Measurements from ENCODE around the gene OSBPL3. TPM values are rescaled to one million over a fixed set of nuclear protein-coding genes. Genes with fewer than 3 reads are reported as not detected.

OSBPL3 gene
- total and polyA plus RNA-seq, 2 donors (not counting 3 experiments of a cell fraction or from before 2014, with no cell fraction given) = 7.5 to 27.1 TPM

GRCh38 chr7:24821754-24822054 is 158.3 kb downstream of the OSBPL3 start:
- BruUV-seq (replicated peaks) = TSS peak; percentile 84
- ChIA-PET CTCF (interaction anchor here (1.0 to 4.6 kb wide), 19 partner anchors 9 to 277 kb away, joined by 3 to 105 read pairs (median 8); partner anchors contain the start of gene OSBPL3), POLR2A (interaction anchor here (0.6 kb wide), 1 partner anchor 303 kb away, joined by 5 read pairs; the partner anchor contains the start of gene CYCS)
- Histone ChIP-seq H3K36me3 (ENCODE audit: control insufficient read depth in 2 of 2, extremely low read depth in 1 of 2, insufficient read depth in 2 of 2, low read length in 2 of 2) (no peaks in the 10 kb centered on the region), H4K20me1 (replicated peaks; ENCODE audit: control insufficient read depth, extremely low read depth, insufficient read depth, low read length) (no peaks in the 10 kb centered on the region), H3K9me1 (replicated peaks; ENCODE audit: control insufficient read depth, extremely low read depth, insufficient read depth, low read length) (no peaks in the 10 kb centered on the region), H3K27me3 (ENCODE audit: control insufficient read depth in 2 of 2, insufficient read depth in 2 of 2, low read length in 2 of 2) (no peaks in the 10 kb centered on the region), H2AFZ (ENCODE audit: low read depth, low read length) (peak overlapping the region; percentile 18), H3K27ac (ENCODE audit: insufficient read depth, low read depth, low read length) (peak overlapping the region; percentile 86), H3K9ac (replicated peaks; ENCODE audit: extremely low read depth, insufficient read depth, low read length) (no peak overlapping the region), H3K79me2 (ENCODE audit: control insufficient read depth, insufficient read depth, low read length) (no peaks in the 10 kb centered on the region), H3K4me1 (ENCODE audit: control insufficient read depth, extremely low read depth, insufficient read depth, low read length) (peaks cover 27% of the 10 kb centered on the region), H3K4me2 (ENCODE audit: insufficient read depth, low read length) (peak overlapping the region; percentile 22), H3K4me3 (replicated peaks in 1 of 3; ENCODE audit: insufficient read depth in 1 of 3, low read depth in 1 of 3, low read length in 3 of 3) (no peak overlapping the region), H3K9me3 (replicated peaks; ENCODE audit: control insufficient read depth, insufficient read depth, low read length) (no peaks in the 10 kb centered on the region)
- TF ChIP-seq, protein P1, sequence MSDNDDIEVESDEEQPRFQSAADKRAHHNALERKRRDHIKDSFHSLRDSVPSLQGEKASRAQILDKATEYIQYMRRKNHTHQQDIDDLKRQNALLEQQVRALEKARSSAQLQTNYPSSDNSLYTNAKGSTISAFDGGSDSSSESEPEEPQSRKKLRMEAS (IDR thresholded peaks at IDR 0.05; ENCODE audit: insufficient read depth, insufficient read length) = no peak
- TF ChIP-seq EZH2 (IDR thresholded peaks at IDR 0.05; ENCODE audit: borderline replicate concordance, low read depth, low read length, severe bottlenecking) (no peak), GATA2 (IDR thresholded peaks at IDR 0.05; ENCODE audit: insufficient read depth, insufficient read length, low read depth, low read length) (no peak), MYC (IDR thresholded peaks at IDR 0.05; ENCODE audit: low read depth, low read length) (no peak), POLR2A (IDR thresholded peaks at IDR 0.05; ENCODE audit: low read depth, low read length) (no peak), POLR2AphosphoS5 (IDR thresholded peaks at IDR 0.05; ENCODE audit: insufficient read depth, low read depth, low read length) (no peak), JUN (IDR thresholded peaks at IDR 0.05; ENCODE audit: borderline replicate concordance, insufficient read depth, insufficient read length, low read depth) (no peak), FOS (IDR thresholded peaks at IDR 0.05; ENCODE audit: borderline replicate concordance, insufficient read depth, low read length) (no peak)
- TF ChIP-seq, protein P2, sequence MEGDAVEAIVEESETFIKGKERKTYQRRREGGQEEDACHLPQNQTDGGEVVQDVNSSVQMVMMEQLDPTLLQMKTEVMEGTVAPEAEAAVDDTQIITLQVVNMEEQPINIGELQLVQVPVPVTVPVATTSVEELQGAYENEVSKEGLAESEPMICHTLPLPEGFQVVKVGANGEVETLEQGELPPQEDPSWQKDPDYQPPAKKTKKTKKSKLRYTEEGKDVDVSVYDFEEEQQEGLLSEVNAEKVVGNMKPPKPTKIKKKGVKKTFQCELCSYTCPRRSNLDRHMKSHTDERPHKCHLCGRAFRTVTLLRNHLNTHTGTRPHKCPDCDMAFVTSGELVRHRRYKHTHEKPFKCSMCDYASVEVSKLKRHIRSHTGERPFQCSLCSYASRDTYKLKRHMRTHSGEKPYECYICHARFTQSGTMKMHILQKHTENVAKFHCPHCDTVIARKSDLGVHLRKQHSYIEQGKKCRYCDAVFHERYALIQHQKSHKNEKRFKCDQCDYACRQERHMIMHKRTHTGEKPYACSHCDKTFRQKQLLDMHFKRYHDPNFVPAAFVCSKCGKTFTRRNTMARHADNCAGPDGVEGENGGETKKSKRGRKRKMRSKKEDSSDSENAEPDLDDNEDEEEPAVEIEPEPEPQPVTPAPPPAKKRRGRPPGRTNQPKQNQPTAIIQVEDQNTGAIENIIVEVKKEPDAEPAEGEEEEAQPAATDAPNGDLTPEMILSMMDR (IDR thresholded peaks at IDR 0.05; ENCODE audit: extremely low read depth in 1 of 2, insufficient read depth in 1 of 2, low read depth in 1 of 2, low read length in 2 of 2) = no peak
- DNase-seq (ENCODE audit: low read depth, low spot score) = no peak
- dilution Hi-C loops (cut with MboI; ENCODE audit: extremely low pct_ligation_motif_present, low sequenced_read_pairs) = no loop called here
- no peak for FAIRE-seq
- intact Hi-C loops (cut with micrococcal nuclease) = loop anchor here (1.0 to 2.0 kb wide), 2 partner anchors 21 to 207 kb away; no protein-coding TSS in a partner anchor

Data from endothelial cell of umbilical vein (primary cell).